Measurements from ENCODE around the gene PAQR9.

- no peak for TF ChIP-seq CTCF (IDR thresholded peaks at IDR 0.05)
- TF ChIP-seq POLR2AphosphoS5 (IDR thresholded peaks at IDR 0.05; ENCODE audit: insufficient read depth in 1 of 2, low read depth in 1 of 2): peak in 1 of 2 donors; percentile 37
- TF ChIP-seq POLR2A (IDR thresholded peaks at IDR 0.05): no peak
These were observed 19.6 kb downstream of the PAQR9 start for GRCh38 chr3:142943870-142944269.
